Testis (tissue), 2 donors: ENCODE results near the gene ITPKB.

Experiments
- POLR2A ChIP-seq: fragments of 450-650 bp; IDR thresholded peaks from one replicate; pipeline ENCODE4 v1.6.1; 2017; ENCODE audit warnings: antibody characterized with exemption, mild to moderate bottlenecking, moderate library complexity
- TF ChIP-seq, protein P1 (sequence below), 3 experiments: fragments of 450-650 bp in 2 of 3; fragments of 200-600 bp in 1 of 3; sonication (generic) in 1 of 3; IDR thresholded peaks; one replicate each; pipeline ENCODE4 v1.5.1; 2016 to 2019; ENCODE audit warnings: antibody characterized with exemption in 3 of 3, mild to moderate bottlenecking in 2 of 3, moderate library complexity in 1 of 3

DNA sequence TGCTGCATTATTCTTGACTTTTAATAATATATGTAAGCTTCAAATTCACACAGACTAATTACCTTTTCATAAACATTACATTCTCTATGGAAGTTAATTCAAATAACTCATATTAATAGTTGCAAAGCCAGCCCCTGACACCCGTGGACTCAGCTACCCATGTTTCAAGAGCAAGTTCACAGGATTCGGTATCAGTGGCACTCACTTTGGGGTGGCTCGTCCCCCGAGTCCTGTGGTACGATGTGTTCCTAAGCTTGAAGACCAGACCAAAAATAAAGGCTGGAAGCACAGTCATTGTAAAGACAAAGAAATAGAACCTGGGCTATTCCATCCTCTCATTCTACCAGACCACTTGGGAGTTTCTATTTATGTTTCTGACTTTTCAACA is 70.9 kb downstream of the ITPKB start:
- TF ChIP-seq POLR2A = no peak
- TF ChIP-seq, protein P1, sequence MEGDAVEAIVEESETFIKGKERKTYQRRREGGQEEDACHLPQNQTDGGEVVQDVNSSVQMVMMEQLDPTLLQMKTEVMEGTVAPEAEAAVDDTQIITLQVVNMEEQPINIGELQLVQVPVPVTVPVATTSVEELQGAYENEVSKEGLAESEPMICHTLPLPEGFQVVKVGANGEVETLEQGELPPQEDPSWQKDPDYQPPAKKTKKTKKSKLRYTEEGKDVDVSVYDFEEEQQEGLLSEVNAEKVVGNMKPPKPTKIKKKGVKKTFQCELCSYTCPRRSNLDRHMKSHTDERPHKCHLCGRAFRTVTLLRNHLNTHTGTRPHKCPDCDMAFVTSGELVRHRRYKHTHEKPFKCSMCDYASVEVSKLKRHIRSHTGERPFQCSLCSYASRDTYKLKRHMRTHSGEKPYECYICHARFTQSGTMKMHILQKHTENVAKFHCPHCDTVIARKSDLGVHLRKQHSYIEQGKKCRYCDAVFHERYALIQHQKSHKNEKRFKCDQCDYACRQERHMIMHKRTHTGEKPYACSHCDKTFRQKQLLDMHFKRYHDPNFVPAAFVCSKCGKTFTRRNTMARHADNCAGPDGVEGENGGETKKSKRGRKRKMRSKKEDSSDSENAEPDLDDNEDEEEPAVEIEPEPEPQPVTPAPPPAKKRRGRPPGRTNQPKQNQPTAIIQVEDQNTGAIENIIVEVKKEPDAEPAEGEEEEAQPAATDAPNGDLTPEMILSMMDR (IDR thresholded peaks at IDR 0.05) = no peak
